ENCODE measurements around the gene PCDH15. TPM values are rescaled to one million over a fixed set of nuclear protein-coding genes. Genes with fewer than 3 reads are reported as not detected.

PCDH15 gene
- polyA plus RNA-seq, 1 of the 3 experiments (the other 2 are of a cell fraction), result 0.03 TPM

DNA sequence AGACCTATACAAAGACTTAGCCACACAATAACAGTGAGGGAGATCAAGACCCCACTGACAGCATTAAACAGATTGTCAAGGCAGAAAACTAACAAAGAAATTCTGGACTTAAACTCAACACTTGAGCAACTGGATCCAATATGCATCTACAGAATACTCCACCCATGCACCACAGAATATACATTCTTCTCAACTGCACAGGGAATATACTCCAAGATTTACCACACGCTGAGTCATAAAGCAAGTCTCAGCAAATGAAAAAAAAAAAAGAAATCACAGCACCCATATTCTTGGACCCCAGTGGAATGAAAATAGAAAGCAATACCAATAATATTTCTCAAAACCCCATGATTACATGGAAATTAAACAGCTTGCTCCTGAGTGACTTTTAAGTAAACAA, 680.2 kb downstream of the PCDH15 start:
- H3K36me3 ChIP-seq (replicated peaks in 1 of 2; ENCODE audit: control insufficient read depth in 1 of 2, insufficient read depth in 2 of 2, low read length in 1 of 2), result no peaks in the 10 kb centered on the region
- H3K79me2 ChIP-seq (ENCODE audit: insufficient read depth), result no peaks in the 10 kb centered on the region
- no peaks in the 10 kb centered on the region for H3K9me3 ChIP-seq
- POLR2A ChIA-PET, result no interaction called here
- WGBS (ENCODE audit: low lambda C conversion rate), result 4% methylated on average over 1 of the region's 1 CpG
- no peak overlapping the region for H3K4me3 ChIP-seq (ENCODE audit: low read depth in 2 of 2, low read length in 1 of 2)
- no peaks in the 10 kb centered on the region for H4K20me1 ChIP-seq (ENCODE audit: insufficient read depth)
- no peaks in the 10 kb centered on the region; a peak in 1 of 4 replicates for H3K4me1 ChIP-seq (ENCODE audit: control insufficient read depth in 1 of 2, insufficient read depth in 2 of 2, low read depth in 1 of 2, low read length in 1 of 2)
- no peak overlapping the region for H3K9ac ChIP-seq
- H3K27me3 ChIP-seq (ENCODE audit: insufficient read depth), result no peaks in the 10 kb centered on the region
- H3K27ac ChIP-seq (ENCODE audit: low read depth in 2 of 2, low read length in 1 of 2), result no peak overlapping the region
- H3K9me2 ChIP-seq, result no peaks in the 10 kb centered on the region
- TF ChIP-seq FOXM1 (IDR thresholded peaks at IDR 0.05; ENCODE audit: low read depth) (no peak), MEF2A (IDR thresholded peaks at IDR 0.05; ENCODE audit: borderline replicate concordance, low read depth) (no peak), EZH2phosphoT487 (IDR thresholded peaks at IDR 0.05; ENCODE audit: borderline replicate concordance, low read depth) (no peak), SIN3A (IDR thresholded peaks at IDR 0.05; ENCODE audit: borderline replicate concordance, low read depth, low read length) (no peak), NRF1 (IDR thresholded peaks at IDR 0.05; ENCODE audit: low read depth, low read length) (no peak), TCF12 (IDR thresholded peaks at IDR 0.05) (no peak)
- TF ChIP-seq, protein P1, sequence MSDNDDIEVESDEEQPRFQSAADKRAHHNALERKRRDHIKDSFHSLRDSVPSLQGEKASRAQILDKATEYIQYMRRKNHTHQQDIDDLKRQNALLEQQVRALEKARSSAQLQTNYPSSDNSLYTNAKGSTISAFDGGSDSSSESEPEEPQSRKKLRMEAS (IDR thresholded peaks at IDR 0.05; ENCODE audit: low read depth), result no peak
- DNase-seq, result no peak
- no peak overlapping the region for H2AFZ ChIP-seq (ENCODE audit: low read depth)
- CTCF ChIA-PET, result interaction anchor here (0.7 to 2.0 kb wide), 2 partner anchors 12 to 27 kb away, joined by 3 to 4 read pairs; no protein-coding TSS in a partner anchor
- no peaks in the 10 kb centered on the region for H3F3A ChIP-seq (replicated peaks; ENCODE audit: insufficient read depth)
- no peak overlapping the region for H3K4me2 ChIP-seq

DNA sequence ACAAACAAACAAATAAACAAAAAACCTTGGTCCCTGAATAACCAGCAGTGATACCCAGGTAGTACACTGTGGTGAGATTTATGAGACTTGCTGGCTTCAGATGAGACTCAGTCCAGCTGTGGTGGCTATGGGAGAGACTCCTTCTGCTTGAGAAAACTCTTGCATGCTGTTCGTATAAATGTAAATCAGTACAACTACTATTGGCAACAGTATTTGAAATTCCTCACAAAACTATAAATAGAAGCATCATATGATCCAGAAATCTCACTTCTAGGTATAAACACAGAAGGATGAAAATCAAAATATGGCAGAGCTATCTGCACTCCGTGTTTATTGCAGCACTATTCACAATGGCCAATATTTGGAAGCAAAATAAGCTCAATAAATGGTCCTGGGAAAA, 692.1 kb downstream of the PCDH15 start:
- H3K4me3 ChIP-seq (ENCODE audit: low read depth in 2 of 2, low read length in 1 of 2), result no peak overlapping the region
- H2AFZ ChIP-seq (ENCODE audit: low read depth), result no peak overlapping the region
- ChIA-PET POLR2A (no interaction called here), CTCF (no interaction called here)
- 30% methylated on average over 2 of the region's 2 CpGs for WGBS (ENCODE audit: low lambda C conversion rate)
- H3K27me3 ChIP-seq (ENCODE audit: insufficient read depth), result no peaks in the 10 kb centered on the region
- H3F3A ChIP-seq (replicated peaks; ENCODE audit: insufficient read depth), result no peaks in the 10 kb centered on the region
- H3K9me2 ChIP-seq, result no peaks in the 10 kb centered on the region
- no peak overlapping the region for H3K9ac ChIP-seq
- H4K20me1 ChIP-seq (ENCODE audit: insufficient read depth), result no peaks in the 10 kb centered on the region
- no peaks in the 10 kb centered on the region for H3K4me1 ChIP-seq (ENCODE audit: control insufficient read depth in 1 of 2, insufficient read depth in 2 of 2, low read depth in 1 of 2, low read length in 1 of 2)
- no peaks in the 10 kb centered on the region for H3K79me2 ChIP-seq (ENCODE audit: insufficient read depth)
- no peak for TF ChIP-seq TAF1 (IDR thresholded peaks at IDR 0.05; ENCODE audit: borderline replicate concordance, low read depth, low read length)
- TF ChIP-seq MXI1 (IDR thresholded peaks at IDR 0.05; ENCODE audit: low read depth, low read length), result no peak
- TF ChIP-seq FOXJ3 (CRISPR knock-in tag; IDR thresholded peaks at IDR 0.05), result no peak
- TF ChIP-seq SIN3A (IDR thresholded peaks at IDR 0.05; ENCODE audit: borderline replicate concordance, low read depth, low read length), result no peak
- TF ChIP-seq SMC3 (IDR thresholded peaks at IDR 0.05; ENCODE audit: low read depth, low read length), result no peak
- TF ChIP-seq, protein P2, sequence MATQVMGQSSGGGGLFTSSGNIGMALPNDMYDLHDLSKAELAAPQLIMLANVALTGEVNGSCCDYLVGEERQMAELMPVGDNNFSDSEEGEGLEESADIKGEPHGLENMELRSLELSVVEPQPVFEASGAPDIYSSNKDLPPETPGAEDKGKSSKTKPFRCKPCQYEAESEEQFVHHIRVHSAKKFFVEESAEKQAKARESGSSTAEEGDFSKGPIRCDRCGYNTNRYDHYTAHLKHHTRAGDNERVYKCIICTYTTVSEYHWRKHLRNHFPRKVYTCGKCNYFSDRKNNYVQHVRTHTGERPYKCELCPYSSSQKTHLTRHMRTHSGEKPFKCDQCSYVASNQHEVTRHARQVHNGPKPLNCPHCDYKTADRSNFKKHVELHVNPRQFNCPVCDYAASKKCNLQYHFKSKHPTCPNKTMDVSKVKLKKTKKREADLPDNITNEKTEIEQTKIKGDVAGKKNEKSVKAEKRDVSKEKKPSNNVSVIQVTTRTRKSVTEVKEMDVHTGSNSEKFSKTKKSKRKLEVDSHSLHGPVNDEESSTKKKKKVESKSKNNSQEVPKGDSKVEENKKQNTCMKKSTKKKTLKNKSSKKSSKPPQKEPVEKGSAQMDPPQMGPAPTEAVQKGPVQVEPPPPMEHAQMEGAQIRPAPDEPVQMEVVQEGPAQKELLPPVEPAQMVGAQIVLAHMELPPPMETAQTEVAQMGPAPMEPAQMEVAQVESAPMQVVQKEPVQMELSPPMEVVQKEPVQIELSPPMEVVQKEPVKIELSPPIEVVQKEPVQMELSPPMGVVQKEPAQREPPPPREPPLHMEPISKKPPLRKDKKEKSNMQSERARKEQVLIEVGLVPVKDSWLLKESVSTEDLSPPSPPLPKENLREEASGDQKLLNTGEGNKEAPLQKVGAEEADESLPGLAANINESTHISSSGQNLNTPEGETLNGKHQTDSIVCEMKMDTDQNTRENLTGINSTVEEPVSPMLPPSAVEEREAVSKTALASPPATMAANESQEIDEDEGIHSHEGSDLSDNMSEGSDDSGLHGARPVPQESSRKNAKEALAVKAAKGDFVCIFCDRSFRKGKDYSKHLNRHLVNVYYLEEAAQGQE (IDR thresholded peaks at IDR 0.05; ENCODE audit: low read depth, low read length), result no peak
- no peak for TF ChIP-seq FOXM1 (IDR thresholded peaks at IDR 0.05; ENCODE audit: low read depth)
- TF ChIP-seq, protein P1 (IDR thresholded peaks at IDR 0.05; ENCODE audit: low read depth), result no peak
- no peak for TF ChIP-seq TEAD4 (IDR thresholded peaks at IDR 0.05; ENCODE audit: borderline replicate concordance, insufficient read depth)
- TF ChIP-seq GATA2 (CRISPR knock-in tag; IDR thresholded peaks at IDR 0.05), result no peak
- TF ChIP-seq RAD21 (IDR thresholded peaks at IDR 0.05; ENCODE audit: low read length), result no peak
- H3K4me2 ChIP-seq, result no peak overlapping the region
- H3K36me3 ChIP-seq (replicated peaks in 1 of 2; ENCODE audit: control insufficient read depth in 1 of 2, insufficient read depth in 2 of 2, low read length in 1 of 2), result no peaks in the 10 kb centered on the region
- DNase-seq, result no peak
- no peak overlapping the region for H3K27ac ChIP-seq (ENCODE audit: low read depth in 2 of 2, low read length in 1 of 2)
- no peaks in the 10 kb centered on the region for H3K9me3 ChIP-seq
